Stimulated activated CD8-positive, alpha-beta memory T cell treated with anti-CD3 and anti-CD28 coated beads, Interleukin-7, amount 100 ng/mL, for 48 hours (primary cell): ENCODE measurements around the gene MYF6.

ENCODE experiments used
- DNase-seq, 2 donors: peaks; one replicate each; pipeline ENCODE4 v3.0.0-alpha.2; 2020; ENCODE audit warnings: low read depth in 1 of 2; ENCODE audit errors: extremely low read depth in 1 of 2

The MYF6 gene

DNA sequence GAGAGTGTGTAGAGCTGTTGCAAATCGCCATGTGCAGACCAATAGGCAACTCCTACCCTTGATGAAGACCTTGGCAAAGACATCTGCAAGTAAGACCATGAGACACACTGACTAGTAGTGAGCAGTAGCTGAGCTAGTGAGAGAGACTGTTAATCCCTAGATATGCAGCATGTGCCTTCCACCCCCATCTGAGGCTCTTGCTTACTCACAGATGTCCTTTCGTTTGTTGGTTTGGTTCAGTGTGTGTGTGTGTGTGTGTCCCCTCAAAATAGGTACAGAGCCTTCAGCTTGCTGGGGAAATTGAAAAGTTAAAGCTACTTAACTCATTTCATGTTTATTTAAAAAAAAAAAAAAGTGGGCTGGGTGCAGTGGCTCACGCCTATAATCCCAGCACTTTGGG lies 46.8 kb downstream of the MYF6 start:
- no peak for DNase-seq

DNA sequence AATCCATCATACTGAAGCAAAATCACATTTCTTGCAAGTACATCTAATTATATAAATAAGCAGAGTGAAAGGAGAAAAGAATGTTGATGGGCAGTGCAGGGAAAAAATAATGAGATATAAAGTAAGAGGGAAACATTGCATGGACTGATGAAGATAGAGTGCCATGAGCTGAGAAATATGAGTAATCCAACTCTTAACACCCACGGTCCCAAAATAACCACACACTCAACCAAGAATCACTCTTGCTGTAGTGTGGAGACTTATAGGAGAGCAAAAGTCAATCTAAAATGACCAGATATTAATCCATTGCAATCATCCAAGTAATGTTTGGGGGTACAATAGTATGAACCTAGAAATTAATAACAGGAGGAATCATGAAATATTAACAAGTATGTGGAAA lies 49.4 kb downstream of the MYF6 start:
- DNase-seq, result no peak
